NCI-H187 (cell line): ENCODE results near the gene RAB40B.
"Not testable (repeated sequence)": the region's sequence is repeated elsewhere in the genome, so short reads cannot be mapped to it uniquely, and the experiment has no call there.

ENCODE experiments used
- DNase-seq, 2 experiments: peaks; one replicate each; lab custom pipeline; 2025; lab: John Stamatoyannopoulos, UW

The RAB40B gene

GRCh38 chr17:82667668-82668000, 30.9 kb downstream of the RAB40B start:
- no peak for DNase-seq

- DNase-seq, result no peak
Observed at GRCh38 chr17:82666931-82667667, 31.4 kb downstream of the RAB40B start.

GRCh38 chr17:82665891-82666290, 32.6 kb downstream of the RAB40B start:
- no peak for DNase-seq

GRCh38 chr17:82665217-82665616, 33.3 kb downstream of the RAB40B start:
- DNase-seq, result no peak

- DNase-seq, result no peak
Observed at GRCh38 chr17:82664701-82665182, 33.8 kb downstream of the RAB40B start.

GRCh38 chr17:82664276-82664575, 34.3 kb downstream of the RAB40B start:
- DNase-seq, result no peak

GRCh38 chr17:82663381-82664275, 34.9 kb downstream of the RAB40B start:
- DNase-seq, result no peak

- no peak for DNase-seq
Observed at GRCh38 chr17:82662711-82663261, 35.7 kb downstream of the RAB40B start.

- no peak for DNase-seq
Observed at GRCh38 chr17:82661717-82662683, 36.5 kb downstream of the RAB40B start.

- no peak for DNase-seq
Observed at GRCh38 chr17:82659886-82660285, 38.6 kb downstream of the RAB40B start.

- DNase-seq, result no peak
Observed at GRCh38 chr17:82658796-82659452, 39.6 kb downstream of the RAB40B start.

- no peak for DNase-seq
Observed at GRCh38 chr17:82658331-82658730, 40.2 kb downstream of the RAB40B start.

- no peak for DNase-seq
Observed at GRCh38 chr17:82657926-82658325, 40.6 kb downstream of the RAB40B start.

GRCh38 chr17:82656266-82656665, 42.2 kb downstream of the RAB40B start:
- no peak for DNase-seq

GRCh38 chr17:82655523-82655922, 43.0 kb downstream of the RAB40B start:
- DNase-seq, result no peak

GRCh38 chr17:82655038-82655479, 43.4 kb downstream of the RAB40B start:
- DNase-seq, result no peak

- DNase-seq, result not testable (repeated sequence)
Observed at GRCh38 chr17:82654611-82655010, 43.9 kb downstream of the RAB40B start.

GRCh38 chr17:82653651-82654528, 44.6 kb downstream of the RAB40B start:
- no peak for DNase-seq

- no peak for DNase-seq
Observed at GRCh38 chr17:82650723-82651122, 47.8 kb downstream of the RAB40B start.
